CD14-positive monocyte (primary cell): ENCODE data around the gene ZBTB5. TPM values are rescaled to one million over a fixed set of nuclear protein-coding genes. Genes with fewer than 3 reads are reported as not detected.

ENCODE experiments used
- DNase-seq, 3 donors: peaks; one replicate each; pipeline ENCODE4 v3.0.0-alpha.2; 2011 to 2022
- H2AFZ ChIP-seq: 2 replicates; pipeline ENCODE4 v1.6.0; 2012; ENCODE audit warnings: mild to moderate bottlenecking, low read depth, low read length, inconsistent platforms; ENCODE audit not compliant: insufficient read depth, poor library complexity, severe bottlenecking
- H3K27ac ChIP-seq, 2 donors: 1 replicate in 1 of 2; 2 replicates in 1 of 2; pipeline ENCODE4 v1.5.1; 2012 to 2013; ENCODE audit warnings: low read length in 2 of 2, control low read depth in 1 of 2, inconsistent platforms in 1 of 2, low read depth in 1 of 2, mild to moderate bottlenecking in 1 of 2
- H3K27me3 ChIP-seq, 2 donors: one replicate each; pipeline versions ENCODE4 v1.6.0 to v1.6.1; 2011 to 2013; ENCODE audit warnings: low read length in 2 of 2; ENCODE audit not compliant: control insufficient read depth in 2 of 2, insufficient read depth in 2 of 2
- H3K36me3 ChIP-seq, 2 donors: replicated peaks in 1 of 2; 1 replicate in 1 of 2; 2 replicates in 1 of 2; pipeline versions ENCODE4 v1.5.1 to v1.6.1; 2012 to 2013; ENCODE audit warnings: low read length in 2 of 2, control low read depth in 1 of 2, inconsistent platforms in 1 of 2, mild to moderate bottlenecking in 1 of 2; ENCODE audit not compliant: insufficient read depth in 2 of 2, control insufficient read depth in 1 of 2
- H3K4me1 ChIP-seq, 2 donors: 1 replicate in 1 of 2; 2 replicates in 1 of 2; pipeline versions ENCODE4 v1.5.1 to v1.6.1; 2012 to 2013; ENCODE audit warnings: low read length in 2 of 2, control low read depth in 1 of 2, inconsistent platforms in 1 of 2, mild to moderate bottlenecking in 1 of 2, moderate library complexity in 1 of 2; ENCODE audit not compliant: insufficient read depth in 2 of 2, control insufficient read depth in 1 of 2
- H3K4me2 ChIP-seq: replicated peaks from 2 replicates; pipeline ENCODE3; 2012; ENCODE audit warnings: low read length, moderate library complexity, mild to moderate bottlenecking; ENCODE audit not compliant: poor library complexity, severe bottlenecking; ENCODE audit errors: extremely low read depth
- H3K4me3 ChIP-seq, 3 experiments: fragments of 200-600 bp in 1 of 3; sonication (generic) in 1 of 3; replicated peaks in 1 of 3; 1 replicate in 2 of 3; 2 replicates in 1 of 3; pipeline ENCODE4 v1.5.1; 2011 to 2013; ENCODE audit warnings: low read length in 3 of 3, mild to moderate bottlenecking in 3 of 3, control low read depth in 2 of 3, low read depth in 2 of 3, inconsistent platforms in 1 of 3, moderate library complexity in 1 of 3
- H3K79me2 ChIP-seq: 2 replicates; pipeline ENCODE4 v1.6.0; 2012; ENCODE audit warnings: mild to moderate bottlenecking, control low read depth, inconsistent platforms, low read length, moderate library complexity; ENCODE audit not compliant: insufficient read depth
- H3K9ac ChIP-seq: 2 replicates; pipeline ENCODE4 v1.6.0; 2017; ENCODE audit warnings: low read length, mild to moderate bottlenecking; ENCODE audit not compliant: insufficient read depth, poor library complexity, severe bottlenecking
- H3K9me3 ChIP-seq, 2 donors: replicated peaks in 1 of 2; 1 replicate in 1 of 2; 2 replicates in 1 of 2; pipeline versions ENCODE4 v1.5.1 to v1.6.1; 2012 to 2013; ENCODE audit warnings: low read length in 2 of 2, control low read depth in 1 of 2; ENCODE audit not compliant: control insufficient read depth in 1 of 2, insufficient read depth in 1 of 2
- H4K20me1 ChIP-seq: 2 replicates; pipeline ENCODE4 v1.6.0; 2012; ENCODE audit warnings: mild to moderate bottlenecking, low read length, control low read depth, moderate library complexity; ENCODE audit not compliant: insufficient read depth
- H3K27ac Mint-ChIP-seq, 7 donors: one replicate each; pipeline ENCODE4 v1.8.0; 2020; ENCODE audit warnings: mild to moderate bottlenecking in 7 of 7, mixed read lengths in 7 of 7, moderate library complexity in 6 of 7, inconsistent platforms in 2 of 7
- H3K27me3 Mint-ChIP-seq, 3 donors: one replicate each; pipeline ENCODE4 v1.8.0; 2021 to 2022; ENCODE audit warnings: low read depth in 3 of 3, mild to moderate bottlenecking in 3 of 3, mixed read lengths in 3 of 3, moderate library complexity in 3 of 3, inconsistent platforms in 1 of 3
- H3K36me3 Mint-ChIP-seq, 2 donors: one replicate each; pipeline ENCODE4 v1.8.0; 2020; ENCODE audit warnings: mixed read lengths in 2 of 2, inconsistent platforms in 1 of 2, mild to moderate bottlenecking in 1 of 2
- H3K4me1 Mint-ChIP-seq: one replicate; pipeline ENCODE4 v1.8.0; 2020; ENCODE audit warnings: mild to moderate bottlenecking, mixed read lengths
- H3K4me3 Mint-ChIP-seq, 2 donors: one replicate each; pipeline ENCODE4 v1.8.0; 2020; ENCODE audit warnings: mild to moderate bottlenecking in 2 of 2, mixed read lengths in 2 of 2, moderate library complexity in 1 of 2
- H3K9me3 Mint-ChIP-seq, 7 donors: one replicate each; pipeline ENCODE4 v1.8.0; 2020 to 2022; ENCODE audit warnings: mixed read lengths in 7 of 7, mild to moderate bottlenecking in 6 of 7, moderate library complexity in 6 of 7, inconsistent platforms in 2 of 7
- WGBS: methylation state at CpG from one replicate; pipeline ENCODE4 v1.1.5; 2013; ENCODE audit warnings: missing lambda C conversion rate; ENCODE audit not compliant: insufficient coverage; 5-methylcytosine and 5-hydroxymethylcytosine counted together
- intact Hi-C, 2 donors: fragments of 100-400 bp; cut with micrococcal nuclease; formaldehyde crosslinking; loops; one replicate each; pipeline versions ENCODE4 v1.15.0 to v1.15.1; 2023
- polyA plus RNA-seq, 3 donors: library from polyadenylated mRNA; depleted of rRNA in 1 of 3; unstranded in 2 of 3; stranded (reverse) in 1 of 3; fragments of 300-500 nt in 2 of 3; fragments of >200 nt in 1 of 3; fragmentation: Illumina TruSeq in 2 of 3; gene quantifications; 1 replicate in 2 of 3; 2 replicates in 1 of 3; pipeline ENCODE4 v1.2.3, GENCODE V29; 2012 to 2021
- TF ChIP-seq, protein P1 (sequence below): fragments of 200-600 bp; IDR thresholded peaks from one replicate; pipeline ENCODE4 v1.8.0; 2022; ENCODE audit warnings: antibody characterized with exemption, mild to moderate bottlenecking

ZBTB5 gene
- polyA plus RNA-seq, 3 donors: 0.58 to 6.4 (median 1.4) TPM

DNA sequence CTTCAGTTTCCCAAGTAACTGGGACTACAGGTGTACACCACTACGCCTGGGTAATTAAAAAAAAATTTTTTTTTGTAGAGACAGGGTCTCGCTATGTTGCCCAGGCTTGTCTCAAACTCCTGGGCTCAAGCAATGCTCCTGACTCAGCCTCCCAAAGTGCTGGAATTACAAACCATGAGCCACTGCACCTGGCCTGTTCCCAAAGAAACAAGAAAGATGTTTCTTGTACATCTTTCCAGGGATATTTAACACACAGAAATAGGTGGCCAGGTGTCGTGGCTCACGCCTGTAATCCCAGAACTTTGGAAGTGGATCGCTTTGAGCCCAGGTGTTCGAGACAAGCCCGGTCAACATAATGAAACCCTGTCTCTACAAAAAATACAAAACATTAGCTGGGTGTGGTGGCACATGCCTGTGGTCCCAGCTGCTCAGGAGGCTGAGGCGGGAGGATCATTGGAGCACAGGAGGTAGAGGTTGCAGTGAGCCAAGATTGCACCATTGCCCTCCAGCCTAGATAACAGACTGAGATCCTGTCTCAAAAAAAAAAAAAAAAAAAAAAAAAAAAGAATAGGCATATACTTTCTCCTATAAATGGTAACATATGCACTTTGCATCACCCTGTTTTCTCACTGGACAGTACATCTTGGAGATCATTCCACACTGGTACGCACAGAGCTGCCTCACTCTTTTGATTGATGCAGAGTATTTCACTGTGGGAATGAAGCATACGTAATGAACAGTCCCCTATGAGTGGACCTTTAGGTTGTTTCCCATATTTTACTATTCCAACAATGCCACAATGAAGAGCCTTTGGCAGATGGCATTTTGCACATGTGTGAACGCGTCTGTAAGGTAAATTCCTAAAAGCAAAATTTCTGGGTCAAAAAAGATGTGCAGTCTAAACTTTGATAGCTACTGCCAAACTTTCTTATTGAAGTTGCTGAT lies 44.7 kb downstream of the ZBTB5 start:
- Histone ChIP-seq H4K20me1 (no peaks in the 10 kb centered on the region), H3K4me1 (peaks cover 19 to 20% of the 10 kb centered on the region in 2 donors), H2AFZ (peak overlapping the region; percentile 41), H3K9ac (no peak overlapping the region), H3K79me2 (peaks cover 26% of the 10 kb centered on the region), H3K36me3 (peaks cover 0 to 4% of the 10 kb centered on the region in 2 donors), H3K27ac (no peak overlapping the region), H3K27me3 (no peaks in the 10 kb centered on the region), H3K4me3 (no peak overlapping the region), H3K9me3 (no peaks in the 10 kb centered on the region), H3K4me2 (no peak overlapping the region)
- H3K4me3 Mint-ChIP-seq: no peak overlapping the region
- intact Hi-C loops: loop anchor here in 1 of 2 donors (5.0 kb wide), 2 partner anchors 47 to 167 kb away; partner anchors contain the start of gene ZBTB5
- peak overlapping the region in 1 of 7 donors; percentile 25 for H3K27ac Mint-ChIP-seq
- DNase-seq: no peak
- WGBS: 94% methylated on average over 6 of the region's 12 CpGs
- H3K36me3 Mint-ChIP-seq: no peaks in the 10 kb centered on the region
- peaks cover 0 to 3% (median 0%) of the 10 kb centered on the region in 7 donors for H3K9me3 Mint-ChIP-seq
- peaks cover 0 to 5% (median 2%) of the 10 kb centered on the region in 3 donors for H3K27me3 Mint-ChIP-seq
- H3K4me1 Mint-ChIP-seq: peaks cover 20% of the 10 kb centered on the region
- TF ChIP-seq, protein P1, sequence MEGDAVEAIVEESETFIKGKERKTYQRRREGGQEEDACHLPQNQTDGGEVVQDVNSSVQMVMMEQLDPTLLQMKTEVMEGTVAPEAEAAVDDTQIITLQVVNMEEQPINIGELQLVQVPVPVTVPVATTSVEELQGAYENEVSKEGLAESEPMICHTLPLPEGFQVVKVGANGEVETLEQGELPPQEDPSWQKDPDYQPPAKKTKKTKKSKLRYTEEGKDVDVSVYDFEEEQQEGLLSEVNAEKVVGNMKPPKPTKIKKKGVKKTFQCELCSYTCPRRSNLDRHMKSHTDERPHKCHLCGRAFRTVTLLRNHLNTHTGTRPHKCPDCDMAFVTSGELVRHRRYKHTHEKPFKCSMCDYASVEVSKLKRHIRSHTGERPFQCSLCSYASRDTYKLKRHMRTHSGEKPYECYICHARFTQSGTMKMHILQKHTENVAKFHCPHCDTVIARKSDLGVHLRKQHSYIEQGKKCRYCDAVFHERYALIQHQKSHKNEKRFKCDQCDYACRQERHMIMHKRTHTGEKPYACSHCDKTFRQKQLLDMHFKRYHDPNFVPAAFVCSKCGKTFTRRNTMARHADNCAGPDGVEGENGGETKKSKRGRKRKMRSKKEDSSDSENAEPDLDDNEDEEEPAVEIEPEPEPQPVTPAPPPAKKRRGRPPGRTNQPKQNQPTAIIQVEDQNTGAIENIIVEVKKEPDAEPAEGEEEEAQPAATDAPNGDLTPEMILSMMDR: no peak

GRCh38 chr9:37419204-37419603 lies 46.0 kb downstream of the ZBTB5 start:
- intact Hi-C loops: no loop called here
- Histone ChIP-seq H3K9ac (no peak overlapping the region), H3K4me2 (no peak overlapping the region), H3K4me3 (no peak overlapping the region), H3K27ac (no peak overlapping the region), H2AFZ (no peak overlapping the region), H3K4me1 (peaks cover 19 to 26% of the 10 kb centered on the region in 2 donors), H3K36me3 (no peaks in the 10 kb centered on the region), H4K20me1 (no peaks in the 10 kb centered on the region), H3K9me3 (no peaks in the 10 kb centered on the region), H3K27me3 (no peaks in the 10 kb centered on the region), H3K79me2 (peaks cover 15% of the 10 kb centered on the region)
- TF ChIP-seq, protein P1: no peak
- peaks cover 0 to 3% (median 0%) of the 10 kb centered on the region in 7 donors for H3K9me3 Mint-ChIP-seq
- peaks cover 25% of the 10 kb centered on the region for H3K4me1 Mint-ChIP-seq
- no peak for DNase-seq
- no peak overlapping the region for H3K4me3 Mint-ChIP-seq
- no peaks in the 10 kb centered on the region for H3K36me3 Mint-ChIP-seq
- H3K27me3 Mint-ChIP-seq: peaks cover 1 to 9% (median 2%) of the 10 kb centered on the region in 3 donors
- WGBS: 100% methylated on average over 3 of the region's 5 CpGs
- H3K27ac Mint-ChIP-seq: peak overlapping the region in 1 of 7 donors; percentile 32
